KBM-7 (cell line): ENCODE results near the gene KIF2A.

ENCODE experiments used
- DNase-seq: peaks from one replicate; pipeline ENCODE4 v3.0.0-alpha.2; 2015
- in situ Hi-C: fragments of 300-500 bp; cut with MboI; formaldehyde crosslinking; loops from 2 replicates; pipeline ENCODE4 v1.14.3; 2020; ENCODE audit warnings: low sequenced_read_pairs, low pct_unique_long_range_greater_than_20kb, mixed read lengths

The KIF2A gene

DNA sequence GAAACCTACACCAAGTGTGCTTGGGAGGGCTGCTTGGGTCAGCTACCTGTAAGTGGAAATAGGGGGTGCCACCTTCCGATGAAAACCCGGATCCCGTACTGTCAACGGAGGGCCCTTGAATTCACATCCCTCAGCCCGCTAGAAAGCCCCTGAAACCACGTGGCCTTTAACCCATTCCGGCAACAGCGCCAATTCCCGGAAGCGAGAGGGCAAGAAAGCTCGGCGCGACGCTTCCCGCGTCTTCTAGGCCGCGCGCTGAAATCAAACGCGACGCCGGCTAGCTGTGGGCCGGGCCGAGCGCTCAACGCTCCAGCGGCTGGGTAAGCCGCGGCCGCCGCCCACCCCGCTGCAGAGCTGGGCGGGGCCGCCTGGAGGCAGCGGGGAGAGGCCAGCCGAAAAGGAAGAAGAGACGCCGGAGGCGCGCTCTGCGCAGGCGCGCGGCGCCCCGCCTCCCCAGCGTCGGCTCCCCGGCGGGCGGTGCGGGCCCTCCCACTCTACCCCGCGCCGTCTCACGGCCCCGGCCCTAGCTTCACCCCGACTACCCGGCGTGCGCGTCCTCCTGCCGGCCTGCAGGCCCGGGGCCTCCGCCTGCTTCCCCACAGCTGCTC is at the start of gene KIF2A:
Gene KIF2A (plus strand): TSS at position 492 of the 608 bp plus-strand sequence. CDS start 267 bp downstream, outside the sequence.
- in situ Hi-C loops, result no loop called here
- DNase-seq, result peak; percentile 98

DNA sequence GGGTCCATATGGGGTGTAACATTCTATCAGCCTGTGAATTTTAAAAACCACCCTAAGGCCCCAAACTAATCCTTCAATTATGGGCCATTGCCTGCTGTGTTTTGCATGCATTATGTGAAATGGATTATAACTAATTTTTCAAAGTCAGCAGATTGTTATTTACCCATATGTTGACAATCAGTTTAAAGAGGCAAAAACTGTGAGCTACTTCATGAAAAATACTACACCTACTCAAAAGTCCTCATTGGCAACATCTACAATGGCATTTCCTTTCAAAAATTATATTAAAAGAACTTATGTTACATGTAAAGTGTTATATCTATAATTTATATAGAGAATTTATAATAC is 49.0 kb upstream of the KIF2A start:
- in situ Hi-C loops, result no loop called here
- no peak for DNase-seq

DNA sequence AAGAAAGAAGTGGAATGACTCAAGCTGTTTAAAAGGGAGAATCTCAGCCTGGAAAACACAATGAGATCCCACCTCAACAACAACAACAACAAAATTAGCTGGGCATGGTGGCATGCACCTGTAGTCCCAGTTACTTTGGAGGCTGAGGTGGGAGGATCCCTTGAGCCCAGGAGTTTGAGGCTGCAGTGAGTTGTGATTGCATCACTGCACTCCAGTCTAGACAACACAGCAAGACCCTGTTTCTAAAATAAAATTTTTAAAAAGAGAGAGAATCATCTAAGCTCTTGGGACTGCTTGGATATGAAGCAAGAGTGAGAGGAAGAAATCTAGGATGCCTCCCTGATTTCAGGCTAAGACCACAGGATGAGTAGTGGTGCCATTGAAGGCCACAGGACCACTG is 47.4 kb upstream of the KIF2A start:
- no peak for DNase-seq
- in situ Hi-C loops, result no loop called here

DNA sequence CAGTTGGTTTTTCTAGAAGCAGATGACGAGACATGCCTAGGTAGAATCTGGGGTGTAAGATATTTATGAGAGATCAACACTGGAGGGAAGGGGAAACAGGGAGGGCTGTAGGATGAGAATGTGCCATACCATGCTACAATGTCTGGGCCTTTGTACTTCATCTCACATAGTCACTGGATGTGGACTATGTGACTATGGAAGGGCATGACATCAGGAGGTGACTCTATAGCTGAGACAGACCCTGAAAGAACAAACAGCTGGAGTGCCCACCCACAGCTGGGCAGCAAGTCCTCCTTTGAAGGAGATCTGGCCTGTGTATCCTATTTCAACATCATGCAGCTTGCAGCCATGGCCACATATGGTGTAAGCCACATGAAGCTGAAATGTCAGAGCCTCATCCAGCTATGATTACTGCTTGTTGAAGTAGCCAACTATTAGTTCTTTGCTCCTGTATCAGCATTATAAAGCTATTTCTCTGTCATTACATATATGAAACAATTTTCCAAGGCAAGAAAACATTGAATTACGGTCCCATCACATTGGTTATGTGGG is 46.2 kb upstream of the KIF2A start:
- no peak for DNase-seq
- in situ Hi-C loops, result no loop called here

DNA sequence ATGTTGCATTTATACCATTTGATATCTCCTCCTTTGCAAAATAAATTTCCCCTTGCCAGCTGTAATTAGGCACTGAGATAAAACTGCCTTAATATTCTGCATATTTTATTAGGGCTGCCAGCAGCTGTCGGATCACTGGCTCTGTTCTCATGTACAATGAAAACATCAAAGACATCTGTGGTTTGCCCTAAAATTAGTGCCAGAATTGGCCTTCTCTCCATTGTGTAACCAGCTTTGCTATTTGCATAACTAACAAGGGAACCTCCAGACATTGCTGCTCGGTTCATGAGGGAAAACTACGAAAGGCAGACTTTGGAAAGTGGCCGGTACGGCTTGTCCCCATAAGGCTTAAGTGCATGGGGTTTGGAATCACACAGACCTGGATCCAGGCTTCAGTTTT is 45.5 kb upstream of the KIF2A start:
- DNase-seq, result no peak

DNA sequence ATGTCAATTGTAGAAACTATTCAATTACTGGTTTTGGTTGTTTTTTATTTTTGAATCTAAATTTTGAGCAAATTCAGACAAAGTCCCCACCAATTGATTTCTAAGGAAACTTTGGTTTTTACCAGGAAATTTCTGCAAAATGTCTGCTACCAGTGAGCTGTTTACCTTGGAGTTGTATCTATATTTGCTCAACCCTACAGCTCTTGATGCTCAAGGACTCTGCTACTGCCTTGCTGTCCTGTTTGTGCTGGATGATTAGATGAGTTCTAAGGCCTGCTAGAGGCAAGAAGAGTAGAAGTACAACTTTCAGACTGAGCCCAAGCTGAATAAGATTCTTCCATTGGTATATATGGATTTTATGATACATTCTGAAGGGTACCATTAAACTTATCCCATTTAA is 42.6 kb upstream of the KIF2A start:
- DNase-seq, result no peak
- in situ Hi-C loops, result no loop called here

More for the DNA sequence above, 45.5 kb upstream of the KIF2A start:
- in situ Hi-C loops, result no loop called here

DNA sequence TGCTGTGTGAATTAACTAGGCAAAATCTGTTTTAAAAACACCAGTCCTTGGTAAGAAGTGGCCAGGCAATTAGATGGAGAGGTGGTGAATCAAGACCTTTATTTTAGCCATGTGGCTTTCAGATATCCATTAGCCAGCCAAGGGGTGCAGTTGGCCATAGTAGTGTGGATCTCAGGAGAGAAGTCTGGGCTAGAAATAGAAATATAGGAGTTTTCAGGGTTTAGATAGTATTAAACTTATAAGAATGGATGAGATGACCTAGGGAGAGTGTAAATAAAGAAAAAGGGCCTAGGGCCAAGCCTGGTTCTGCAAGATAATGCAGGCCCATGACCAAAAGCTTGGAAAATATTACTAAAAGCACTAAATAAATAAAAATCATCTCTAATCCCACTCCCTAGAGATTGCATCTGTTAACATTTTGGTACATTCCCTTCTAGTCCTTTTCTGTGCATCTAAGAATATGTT is 40.3 kb upstream of the KIF2A start:
- in situ Hi-C loops, result no loop called here
- DNase-seq, result no peak

DNA sequence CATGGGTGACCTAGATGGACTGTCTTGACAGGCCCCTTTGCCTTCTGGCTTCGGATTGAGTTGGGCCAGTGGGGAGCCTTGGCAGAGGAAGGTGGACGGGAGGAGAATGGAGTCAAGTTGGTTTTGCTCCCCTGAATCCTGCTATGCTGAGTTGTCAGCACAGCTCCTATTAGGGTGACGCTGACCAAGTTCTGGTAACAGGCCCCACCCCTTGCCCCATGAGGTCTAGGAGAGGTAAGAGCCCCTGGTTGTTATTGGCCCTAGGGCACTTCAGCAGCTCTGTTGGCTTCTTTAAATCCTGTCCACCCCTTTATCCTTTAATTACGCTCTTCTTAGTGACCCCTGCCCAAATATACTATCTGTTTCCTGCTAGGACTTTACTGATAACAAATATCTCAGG is 39.4 kb upstream of the KIF2A start:
- DNase-seq, result no peak
- in situ Hi-C loops, result no loop called here

DNA sequence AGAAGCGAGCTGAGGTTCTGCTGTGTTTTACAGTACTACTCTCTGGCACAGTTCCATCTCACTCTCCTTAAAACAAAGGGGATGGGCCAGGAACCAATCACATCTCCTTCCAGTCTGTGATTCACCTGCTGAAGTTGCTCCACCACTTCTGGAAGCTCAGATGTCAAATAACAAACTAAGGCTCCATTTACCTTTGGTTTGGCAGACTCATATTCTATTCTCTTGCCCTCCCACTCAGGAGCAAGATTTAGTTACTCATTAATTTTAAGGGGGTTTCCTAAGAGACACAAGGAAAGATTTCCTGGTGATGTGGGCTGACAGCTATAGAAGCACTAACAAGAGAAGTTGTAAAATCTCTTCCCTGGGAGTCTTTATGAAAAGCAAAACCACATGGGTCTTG is 37.8 kb upstream of the KIF2A start:
- DNase-seq, result no peak
- in situ Hi-C loops, result no loop called here

DNA sequence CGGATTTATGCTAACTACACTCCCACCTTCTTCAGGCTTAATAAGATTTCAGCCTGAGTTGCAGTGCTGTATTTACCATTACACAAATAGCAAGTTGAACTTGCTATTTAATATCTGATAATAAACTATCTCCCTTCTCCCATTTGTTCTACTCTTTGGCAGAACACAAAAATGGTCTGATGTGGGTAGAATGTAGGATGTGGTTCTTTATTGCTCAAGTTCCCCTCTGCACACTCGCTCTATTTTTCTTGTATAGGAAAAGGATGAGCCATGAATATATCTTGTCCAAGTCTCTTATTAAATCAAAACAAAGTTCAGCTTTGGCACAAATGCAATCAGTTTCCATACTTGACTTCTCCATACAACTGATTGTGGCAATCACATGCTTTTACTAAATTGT is 37.2 kb upstream of the KIF2A start:
- no peak for DNase-seq

DNA sequence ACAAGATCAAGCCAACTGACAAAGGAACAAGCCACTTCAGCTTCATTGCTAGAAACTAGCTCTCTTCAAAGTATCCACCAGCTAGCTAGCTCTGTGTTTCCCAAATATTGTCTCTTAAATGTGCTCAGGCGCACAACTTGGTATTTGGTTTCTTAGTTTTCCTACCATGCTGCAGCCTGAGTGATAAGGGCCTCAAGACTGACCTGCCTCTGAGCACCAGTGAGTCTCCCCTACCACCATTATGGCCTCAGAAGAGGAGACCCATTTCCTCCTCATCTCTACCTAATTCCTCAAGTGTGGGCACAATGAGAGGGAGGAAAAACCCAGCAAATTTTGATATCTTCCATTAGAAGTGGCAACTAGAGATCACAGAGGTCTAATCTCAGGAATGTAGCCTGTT is 34.6 kb upstream of the KIF2A start:
- in situ Hi-C loops, result no loop called here
- no peak for DNase-seq

More for the DNA sequence above, 37.2 kb upstream of the KIF2A start:
- in situ Hi-C loops, result no loop called here

DNA sequence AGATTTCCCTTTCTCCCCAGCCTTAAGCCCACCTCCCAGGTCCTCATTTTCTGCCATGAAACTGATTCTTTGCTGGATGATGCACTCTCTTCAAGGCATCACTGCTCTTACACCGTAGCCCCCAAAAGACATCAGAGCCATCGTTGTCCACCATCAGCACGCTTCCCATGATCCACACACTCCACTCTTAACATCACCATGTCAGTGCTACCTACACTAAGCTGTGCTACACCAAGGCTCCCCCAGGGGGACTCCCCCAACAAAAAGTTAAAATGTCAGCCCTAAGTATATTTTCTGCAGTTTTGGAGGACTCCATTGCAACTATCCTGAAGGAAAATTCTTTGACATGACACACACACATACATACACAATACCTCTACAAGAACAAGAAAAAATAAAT is 34.1 kb upstream of the KIF2A start:
- in situ Hi-C loops, result no loop called here
- no peak for DNase-seq

DNA sequence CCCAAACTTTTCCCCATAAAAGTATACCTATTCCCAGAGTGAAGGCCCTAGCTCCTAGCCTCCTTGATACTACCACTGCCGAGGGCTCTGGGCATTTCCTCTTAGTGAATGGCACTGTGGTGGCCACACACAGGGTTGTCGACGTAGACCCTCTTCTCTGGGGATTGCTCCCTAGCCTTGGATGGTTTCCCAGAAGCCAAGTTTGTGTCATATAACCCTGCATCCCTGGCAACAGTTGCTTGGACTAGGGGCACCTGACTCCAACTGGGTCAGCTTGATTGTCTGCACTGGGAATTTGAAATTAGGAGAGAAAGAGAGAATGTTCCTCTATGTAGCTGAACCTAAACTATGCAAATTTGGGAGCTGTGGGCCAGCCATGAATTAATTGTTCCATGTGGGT is 32.3 kb upstream of the KIF2A start:
- no peak for DNase-seq
- in situ Hi-C loops, result no loop called here

DNA sequence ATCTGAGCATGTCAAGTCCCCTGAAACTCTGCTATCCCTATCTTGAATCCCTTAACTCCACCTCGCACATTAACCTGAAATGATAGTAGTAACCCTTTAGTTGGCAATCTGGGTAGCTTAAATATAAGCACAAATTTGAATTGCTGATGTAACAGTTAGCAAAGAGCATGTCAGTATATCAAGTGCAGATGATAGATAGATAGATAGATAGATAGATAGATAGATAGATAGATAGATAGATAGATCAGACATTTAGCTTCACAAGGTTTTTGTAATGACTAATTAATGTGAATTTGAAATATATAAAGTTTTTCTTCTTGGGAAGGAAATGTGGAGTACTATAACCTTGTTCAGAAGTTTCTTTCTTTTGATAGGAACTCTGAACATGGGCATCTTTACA is 30.4 kb upstream of the KIF2A start:
- in situ Hi-C loops, result no loop called here
- no peak for DNase-seq

DNA sequence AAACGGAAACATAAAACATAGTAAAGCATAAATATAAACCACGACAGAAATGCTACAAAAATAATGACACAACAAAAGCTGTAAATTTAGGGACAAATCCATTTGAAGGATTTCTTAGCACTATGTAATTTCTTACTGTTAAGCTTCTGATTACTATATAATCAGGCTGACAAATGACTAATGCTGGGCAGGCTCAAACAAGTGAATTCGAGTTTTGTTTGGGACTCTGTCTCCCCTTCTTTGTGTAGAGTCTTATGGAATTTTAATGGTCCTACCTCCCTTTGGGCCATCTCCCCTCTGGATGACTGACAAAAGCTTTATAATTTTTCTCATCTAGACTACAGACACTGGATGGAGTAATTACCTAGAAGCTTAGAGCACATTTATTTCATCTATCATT is 24.6 kb upstream of the KIF2A start:
- in situ Hi-C loops, result no loop called here
- DNase-seq, result no peak

DNA sequence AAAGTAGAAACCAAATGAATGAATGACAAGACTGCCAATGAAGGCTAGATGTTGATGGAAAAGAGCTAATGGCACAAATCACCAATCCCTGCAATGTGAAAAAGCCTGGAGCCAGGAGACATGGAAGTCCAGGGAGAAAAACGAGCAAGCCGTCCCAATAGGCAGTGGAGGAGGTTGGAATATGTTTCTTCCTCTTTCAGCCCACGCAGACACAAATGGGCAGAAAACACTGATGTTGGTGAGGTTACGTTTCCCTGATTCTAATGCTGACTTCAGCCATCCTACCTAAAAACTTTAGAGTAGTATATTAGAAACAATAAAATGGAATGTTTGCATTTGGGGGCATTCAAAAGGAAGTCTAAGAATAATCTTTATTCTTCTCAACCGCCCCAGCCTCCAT is 23.9 kb upstream of the KIF2A start:
- no peak for DNase-seq
- in situ Hi-C loops, result no loop called here

DNA sequence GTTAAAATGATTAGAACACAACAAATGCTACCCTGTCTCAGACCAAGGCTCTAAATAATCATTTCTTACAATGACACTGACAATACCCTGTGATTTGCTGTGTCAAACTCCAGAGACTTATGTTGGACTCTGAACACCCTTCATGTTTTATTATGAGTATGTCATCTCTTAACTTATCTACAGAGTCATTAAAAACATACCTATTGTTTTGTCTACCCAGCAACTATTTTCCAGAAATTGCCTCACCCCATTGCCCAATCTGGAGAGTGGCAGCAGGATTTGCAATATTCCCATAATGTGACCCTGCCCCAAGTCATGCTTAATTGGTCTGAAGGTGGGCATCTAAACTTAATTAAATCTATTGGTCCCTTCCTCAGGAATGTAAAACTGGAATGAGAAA is 23.0 kb upstream of the KIF2A start:
- in situ Hi-C loops, result no loop called here

DNA sequence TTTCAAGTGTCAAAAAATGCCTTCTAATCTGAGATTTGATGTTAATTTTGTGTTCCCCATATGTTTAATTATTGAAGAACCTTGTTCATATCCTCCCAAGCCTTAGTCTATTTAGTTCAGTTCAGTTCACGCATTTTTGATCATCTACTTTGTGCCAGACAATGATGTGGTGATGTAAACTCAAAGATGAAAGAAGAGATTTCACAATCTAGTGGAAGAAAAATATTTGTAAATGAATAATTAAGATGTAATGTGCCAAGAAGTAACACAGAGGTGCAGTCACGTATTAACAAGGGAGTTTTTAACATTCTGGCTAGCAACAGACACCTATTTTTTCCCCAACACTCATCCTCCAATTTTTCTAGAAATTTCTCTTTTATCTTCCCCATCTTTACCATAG is 22.1 kb upstream of the KIF2A start:
- DNase-seq, result no peak
- in situ Hi-C loops, result no loop called here

More for the DNA sequence above, 23.0 kb upstream of the KIF2A start:
- DNase-seq, result no peak

DNA sequence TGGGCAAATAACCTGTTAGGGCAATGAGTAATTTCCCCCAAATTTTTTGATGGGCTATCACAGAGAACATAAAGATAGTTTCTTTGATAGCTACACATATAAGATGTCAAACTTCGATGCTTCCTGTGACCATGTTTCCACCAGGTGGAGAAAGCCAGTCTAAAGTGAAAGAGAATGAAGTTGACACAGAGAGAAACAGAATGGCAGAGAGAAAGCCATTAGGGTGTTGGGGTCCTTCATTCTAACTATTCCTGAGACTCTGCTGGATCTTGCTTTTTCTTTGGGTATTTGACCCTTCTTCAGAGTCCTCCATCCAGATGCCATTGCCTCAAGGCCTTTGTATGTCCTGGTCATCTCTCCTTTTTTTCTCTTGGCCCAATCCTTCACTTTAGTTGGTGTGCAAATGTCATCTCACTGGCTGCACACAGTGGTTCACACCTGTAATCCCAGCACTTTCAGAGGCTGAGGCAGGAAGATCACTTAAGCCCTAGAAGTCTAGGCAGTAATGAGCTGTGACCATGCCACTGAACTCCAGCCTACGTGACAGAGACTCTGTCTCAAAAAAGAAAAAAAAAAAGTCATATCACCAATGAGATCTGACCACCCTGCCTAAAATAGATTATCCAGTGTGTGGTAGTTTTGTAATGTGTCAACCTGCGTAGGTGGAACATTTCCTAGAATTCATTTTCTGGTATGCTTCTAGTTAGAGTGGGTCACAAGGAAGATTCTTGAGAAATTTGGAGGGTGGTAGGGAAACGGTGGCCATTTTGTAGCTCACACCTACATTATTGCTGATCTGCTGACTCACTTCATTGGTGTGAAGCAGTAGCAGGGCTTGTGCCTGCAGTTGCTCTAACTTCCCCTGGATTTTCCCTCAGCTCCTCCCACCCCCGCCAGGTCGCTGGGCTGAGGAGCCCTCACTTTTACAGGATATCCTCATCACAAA is 20.8 kb upstream of the KIF2A start:
- no peak for DNase-seq
- in situ Hi-C loops, result no loop called here

DNA sequence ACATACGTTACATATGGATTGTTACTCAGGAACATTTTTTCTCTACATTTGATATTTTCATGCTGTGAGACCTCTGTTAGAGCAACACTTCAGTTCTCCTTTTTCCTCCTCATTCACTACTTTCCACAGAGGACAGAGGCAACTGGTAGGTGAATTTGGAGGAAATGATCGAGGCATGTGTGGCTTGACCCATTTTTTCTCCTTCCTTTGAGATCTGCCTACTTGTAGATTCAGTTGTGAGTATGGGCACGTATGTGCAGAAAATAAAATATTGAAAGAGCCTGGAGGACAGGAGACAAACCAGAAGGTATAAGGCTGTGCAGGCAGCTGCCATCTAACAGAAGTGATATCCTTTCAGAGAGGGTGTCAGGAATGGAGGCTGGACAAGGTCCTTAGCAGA is 19.2 kb upstream of the KIF2A start:
- no peak for DNase-seq
- in situ Hi-C loops, result no loop called here
